Measurements from ENCODE around the gene DCTN1.

DNA sequence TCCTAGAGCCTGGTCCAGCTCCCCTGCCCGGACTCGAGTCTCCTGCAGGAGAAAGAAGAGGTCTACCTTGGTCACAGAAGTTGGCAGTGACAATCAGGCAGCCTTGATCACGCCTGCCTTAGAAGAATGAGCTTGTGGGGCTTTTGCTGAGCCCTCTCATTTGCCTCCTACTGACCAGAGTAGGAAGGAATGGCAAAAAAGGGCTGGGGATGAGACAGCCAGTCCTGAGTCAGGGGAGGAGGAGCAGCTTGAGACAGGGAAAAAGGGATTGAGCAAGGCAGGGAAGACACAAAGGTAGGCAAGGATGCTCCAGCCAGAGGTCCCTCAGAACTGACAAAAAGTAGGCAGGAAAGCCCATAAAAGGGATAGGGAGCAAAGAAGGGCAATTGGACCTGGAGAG lies 47.4 kb upstream of the DCTN1 start:
- TF ChIP-seq, protein P1, sequence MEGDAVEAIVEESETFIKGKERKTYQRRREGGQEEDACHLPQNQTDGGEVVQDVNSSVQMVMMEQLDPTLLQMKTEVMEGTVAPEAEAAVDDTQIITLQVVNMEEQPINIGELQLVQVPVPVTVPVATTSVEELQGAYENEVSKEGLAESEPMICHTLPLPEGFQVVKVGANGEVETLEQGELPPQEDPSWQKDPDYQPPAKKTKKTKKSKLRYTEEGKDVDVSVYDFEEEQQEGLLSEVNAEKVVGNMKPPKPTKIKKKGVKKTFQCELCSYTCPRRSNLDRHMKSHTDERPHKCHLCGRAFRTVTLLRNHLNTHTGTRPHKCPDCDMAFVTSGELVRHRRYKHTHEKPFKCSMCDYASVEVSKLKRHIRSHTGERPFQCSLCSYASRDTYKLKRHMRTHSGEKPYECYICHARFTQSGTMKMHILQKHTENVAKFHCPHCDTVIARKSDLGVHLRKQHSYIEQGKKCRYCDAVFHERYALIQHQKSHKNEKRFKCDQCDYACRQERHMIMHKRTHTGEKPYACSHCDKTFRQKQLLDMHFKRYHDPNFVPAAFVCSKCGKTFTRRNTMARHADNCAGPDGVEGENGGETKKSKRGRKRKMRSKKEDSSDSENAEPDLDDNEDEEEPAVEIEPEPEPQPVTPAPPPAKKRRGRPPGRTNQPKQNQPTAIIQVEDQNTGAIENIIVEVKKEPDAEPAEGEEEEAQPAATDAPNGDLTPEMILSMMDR (IDR thresholded peaks at IDR 0.05; ENCODE audit: extremely low read depth in 1 of 2, insufficient read depth in 1 of 2, low read depth in 1 of 2, low read length in 2 of 2), result no peak
- no peak for TF ChIP-seq JUN (IDR thresholded peaks at IDR 0.05; ENCODE audit: borderline replicate concordance, insufficient read depth, insufficient read length, low read depth)
- TF ChIP-seq EZH2 (IDR thresholded peaks at IDR 0.05; ENCODE audit: borderline replicate concordance, low read depth, low read length, severe bottlenecking), result no peak
- TF ChIP-seq, protein P2, sequence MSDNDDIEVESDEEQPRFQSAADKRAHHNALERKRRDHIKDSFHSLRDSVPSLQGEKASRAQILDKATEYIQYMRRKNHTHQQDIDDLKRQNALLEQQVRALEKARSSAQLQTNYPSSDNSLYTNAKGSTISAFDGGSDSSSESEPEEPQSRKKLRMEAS (IDR thresholded peaks at IDR 0.05; ENCODE audit: insufficient read depth, insufficient read length), result no peak
- no peak for TF ChIP-seq POLR2AphosphoS5 (IDR thresholded peaks at IDR 0.05; ENCODE audit: insufficient read depth, low read depth, low read length)
- no peak for TF ChIP-seq POLR2A (IDR thresholded peaks at IDR 0.05; ENCODE audit: low read depth, low read length)
